ENCODE measurements around the gene L3MBTL4.

DNA sequence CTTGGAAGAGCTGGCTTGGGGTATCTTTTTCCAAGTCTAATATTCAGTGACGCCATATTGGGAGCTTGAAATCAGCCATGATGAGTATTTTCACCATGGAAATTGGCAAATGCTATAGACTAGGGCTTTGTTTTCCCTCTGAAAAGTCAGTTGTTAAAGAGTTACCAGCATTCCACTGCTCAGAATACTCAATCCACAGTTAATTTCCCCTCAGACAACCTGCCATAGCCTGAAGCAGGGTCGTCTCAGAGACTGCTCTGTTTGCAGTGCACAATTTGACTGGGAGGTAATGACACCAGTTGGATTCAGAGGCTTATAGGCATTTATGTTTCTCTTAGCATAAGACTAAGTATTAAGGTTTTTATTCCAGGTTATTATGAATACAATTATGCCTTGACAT, 483.9 kb downstream of the L3MBTL4 start:
- TF ChIP-seq, protein P1, sequence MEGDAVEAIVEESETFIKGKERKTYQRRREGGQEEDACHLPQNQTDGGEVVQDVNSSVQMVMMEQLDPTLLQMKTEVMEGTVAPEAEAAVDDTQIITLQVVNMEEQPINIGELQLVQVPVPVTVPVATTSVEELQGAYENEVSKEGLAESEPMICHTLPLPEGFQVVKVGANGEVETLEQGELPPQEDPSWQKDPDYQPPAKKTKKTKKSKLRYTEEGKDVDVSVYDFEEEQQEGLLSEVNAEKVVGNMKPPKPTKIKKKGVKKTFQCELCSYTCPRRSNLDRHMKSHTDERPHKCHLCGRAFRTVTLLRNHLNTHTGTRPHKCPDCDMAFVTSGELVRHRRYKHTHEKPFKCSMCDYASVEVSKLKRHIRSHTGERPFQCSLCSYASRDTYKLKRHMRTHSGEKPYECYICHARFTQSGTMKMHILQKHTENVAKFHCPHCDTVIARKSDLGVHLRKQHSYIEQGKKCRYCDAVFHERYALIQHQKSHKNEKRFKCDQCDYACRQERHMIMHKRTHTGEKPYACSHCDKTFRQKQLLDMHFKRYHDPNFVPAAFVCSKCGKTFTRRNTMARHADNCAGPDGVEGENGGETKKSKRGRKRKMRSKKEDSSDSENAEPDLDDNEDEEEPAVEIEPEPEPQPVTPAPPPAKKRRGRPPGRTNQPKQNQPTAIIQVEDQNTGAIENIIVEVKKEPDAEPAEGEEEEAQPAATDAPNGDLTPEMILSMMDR (IDR thresholded peaks at IDR 0.05; ENCODE audit: poor library complexity): no peak
- TF ChIP-seq EZH2 (IDR thresholded peaks at IDR 0.05; ENCODE audit: borderline replicate concordance): no peak

Data from hepatocyte (in vitro differentiated cells).